HepG2 (cell line): ENCODE results near the gene ARHGEF40. TPM values are rescaled to one million over a fixed set of nuclear protein-coding genes. Genes with fewer than 3 reads are reported as not detected.

Experiments
- FIP1L1 ChIP-seq: fragments of 200-400 bp; formaldehyde crosslinking; IDR thresholded peaks from 2 replicates; pipeline ENCODE4 v1.6.1; 2018; ENCODE audit warnings: low read depth, mild to moderate bottlenecking, low read length, moderate library complexity, borderline replicate concordance; ENCODE audit not compliant: insufficient read depth
- FOXO1 ChIP-seq: sonication (generic); formaldehyde crosslinking; IDR thresholded peaks from 2 replicates; pipeline ENCODE4 v1.4.0; 2020; ENCODE audit warnings: missing genetic modification reagents
- ZBTB42 ChIP-seq: sonication (generic); formaldehyde crosslinking; IDR thresholded peaks from 2 replicates; pipeline ENCODE4 v1.5.0; 2020; ENCODE audit warnings: mild to moderate bottlenecking, missing genetic modification reagents
- ZNF17 ChIP-seq: sonication (generic); formaldehyde crosslinking; IDR thresholded peaks from 2 replicates; pipeline ENCODE4 v1.5.0; 2020; ENCODE audit warnings: mild to moderate bottlenecking, missing genetic modification reagents
- ZNF546 ChIP-seq: sonication (generic); formaldehyde crosslinking; conservative IDR thresholded peaks from 2 replicates; pipeline ENCODE4 v1.8.1; 2023; ENCODE audit warnings: mild to moderate bottlenecking, missing genetic modification reagents
- ZNF724P ChIP-seq: sonication (generic); formaldehyde crosslinking; IDR thresholded peaks from 2 replicates; pipeline ENCODE4 v1.8.0; 2022; ENCODE audit warnings: missing genetic modification reagents, borderline replicate concordance
- ZNF737 ChIP-seq: sonication (generic); formaldehyde crosslinking; IDR thresholded peaks from 2 replicates; pipeline ENCODE4 v1.5.0; 2020; ENCODE audit warnings: missing genetic modification reagents, mild to moderate bottlenecking, borderline replicate concordance
- ZNF850 ChIP-seq: sonication (generic); formaldehyde crosslinking; conservative IDR thresholded peaks from 2 replicates; pipeline ENCODE4 v1.9.0; 2021; ENCODE audit warnings: mild to moderate bottlenecking, missing genetic modification reagents
- polyA plus RNA-seq, 8 experiments: library from polyadenylated mRNA; depleted of rRNA in 3 of 8; stranded (reverse) in 7 of 8; unstranded in 1 of 8; fragments of >200 nt; fragmentation: Illumina TruSeq in 4 of 8; extraction: Trizol in 4 of 8; gene quantifications; 2 replicates each; pipeline versions ENCODE4 v1.2.1 to v1.2.3, GENCODE V29; 2011 to 2016; ENCODE audit warnings: low read depth in 4 of 8, missing spikeins in 1 of 8, mixed read lengths in 1 of 8; ENCODE audit not compliant: insufficient read depth in 1 of 8
- total RNA-seq, 5 experiments: library from RNA; depleted of rRNA; stranded (reverse); fragments of >200 nt; fragmentation: Illumina TruSeq; extraction: Trizol; gene quantifications; 2 replicates each; pipeline ENCODE4 v1.2.3, GENCODE V29; 2016; ENCODE audit warnings: low read depth in 1 of 5
- TF ChIP-seq, protein P1 (sequence below): sonication (generic); formaldehyde crosslinking; IDR thresholded peaks from 2 replicates; pipeline ENCODE4 v1.9.0; 2022; ENCODE audit warnings: missing genetic modification reagents, mild to moderate bottlenecking, borderline replicate concordance
- TF ChIP-seq, protein P2 (sequence below), 2 experiments: sonication (generic) in 1 of 2; formaldehyde crosslinking in 1 of 2; IDR thresholded peaks; 2 replicates each; pipeline versions ENCODE4 v1.4.0 to v1.6.1; 2018 to 2020; ENCODE audit warnings: missing genetic modification reagents in 2 of 2, borderline replicate concordance in 1 of 2, low read depth in 1 of 2, mild to moderate bottlenecking in 1 of 2, missing biosample characterization in 1 of 2
- TF ChIP-seq, protein P3 (sequence below): sonication (generic); formaldehyde crosslinking; IDR thresholded peaks from 2 replicates; pipeline ENCODE4 v1.5.0; 2020; ENCODE audit warnings: mild to moderate bottlenecking, missing genetic modification reagents, borderline replicate concordance
- TF ChIP-seq, protein P4 (sequence below): sonication (generic); formaldehyde crosslinking; IDR thresholded peaks from 2 replicates; pipeline ENCODE4 v1.5.0; 2020; ENCODE audit warnings: mild to moderate bottlenecking, missing genetic modification reagents, moderate library complexity
- TF ChIP-seq, protein P5 (sequence below): sonication (generic); formaldehyde crosslinking; IDR thresholded peaks from 2 replicates; pipeline ENCODE4 v1.5.0; 2020; ENCODE audit warnings: mild to moderate bottlenecking, missing genetic modification reagents
- TF ChIP-seq, protein P6 (sequence below): sonication (generic); formaldehyde crosslinking; IDR thresholded peaks from 2 replicates; pipeline ENCODE4 v1.9.0; 2021; ENCODE audit warnings: missing genetic modification reagents, mild to moderate bottlenecking, borderline replicate concordance

ARHGEF40 gene
- total and polyA plus RNA-seq, 2 of the 13 experiments (the other 11 are each of a cell fraction or from before 2014, with no cell fraction given) = 28.1 to 78.1 TPM

DNA sequence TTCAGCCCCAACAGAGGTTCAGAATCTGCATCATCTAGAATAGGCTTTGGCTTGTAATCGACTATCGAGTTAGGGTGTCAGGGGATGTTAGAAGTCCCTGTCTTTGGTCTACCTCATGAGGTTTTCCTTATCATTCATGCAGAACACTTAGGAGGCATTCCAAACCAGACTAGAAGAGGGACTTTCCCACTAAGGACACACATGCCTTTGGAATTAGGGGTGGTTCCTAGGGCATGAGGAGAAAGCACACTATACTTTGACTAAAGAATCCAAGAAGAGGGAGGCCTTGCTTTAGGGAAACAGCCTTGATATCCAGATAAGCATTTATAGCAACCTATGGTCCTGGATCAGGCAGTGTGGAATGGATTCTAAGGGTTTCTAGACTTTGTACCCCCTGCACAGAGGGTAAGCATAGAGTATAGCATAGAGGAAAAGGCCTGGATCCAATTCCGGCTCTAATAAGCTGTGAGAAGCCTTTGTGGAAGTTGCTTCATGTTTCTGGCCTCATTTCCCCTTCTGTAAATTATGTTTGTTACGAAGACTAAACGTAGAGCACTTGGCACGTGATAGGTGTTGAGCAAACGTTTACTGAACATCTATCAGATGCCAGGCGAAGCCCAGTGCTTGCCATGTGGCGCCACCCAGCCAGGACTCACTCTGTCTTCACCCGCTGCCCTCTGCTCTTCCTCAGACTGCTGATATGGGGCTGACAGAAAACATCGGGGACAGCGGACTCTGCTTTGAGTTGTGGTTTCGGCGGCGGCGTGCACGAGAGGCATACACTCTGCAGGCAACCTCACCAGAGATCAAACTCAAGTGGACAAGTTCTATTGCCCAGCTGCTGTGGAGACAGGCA lies 15.1 kb downstream of the ARHGEF40 start (continued):
- TF ChIP-seq, protein P1, sequence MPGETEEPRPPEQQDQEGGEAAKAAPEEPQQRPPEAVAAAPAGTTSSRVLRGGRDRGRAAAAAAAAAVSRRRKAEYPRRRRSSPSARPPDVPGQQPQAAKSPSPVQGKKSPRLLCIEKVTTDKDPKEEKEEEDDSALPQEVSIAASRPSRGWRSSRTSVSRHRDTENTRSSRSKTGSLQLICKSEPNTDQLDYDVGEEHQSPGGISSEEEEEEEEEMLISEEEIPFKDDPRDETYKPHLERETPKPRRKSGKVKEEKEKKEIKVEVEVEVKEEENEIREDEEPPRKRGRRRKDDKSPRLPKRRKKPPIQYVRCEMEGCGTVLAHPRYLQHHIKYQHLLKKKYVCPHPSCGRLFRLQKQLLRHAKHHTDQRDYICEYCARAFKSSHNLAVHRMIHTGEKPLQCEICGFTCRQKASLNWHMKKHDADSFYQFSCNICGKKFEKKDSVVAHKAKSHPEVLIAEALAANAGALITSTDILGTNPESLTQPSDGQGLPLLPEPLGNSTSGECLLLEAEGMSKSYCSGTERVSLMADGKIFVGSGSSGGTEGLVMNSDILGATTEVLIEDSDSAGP (CRISPR knock-in tag) = no peak
- TF ChIP-seq ZNF850 (no peak), ZNF737 (CRISPR knock-in tag) (0 out of 2 replicates have a peak, but pooled peaks have one; percentile 18), ZBTB42 (CRISPR knock-in tag) (no peak), FIP1L1 (no peak), ZNF724P (CRISPR knock-in tag) (no peak), ZNF17 (CRISPR knock-in tag) (no peak), ZNF546 (CRISPR knock-in tag) (no peak), FOXO1 (CRISPR knock-in tag) (no peak)
- TF ChIP-seq, protein P2, sequence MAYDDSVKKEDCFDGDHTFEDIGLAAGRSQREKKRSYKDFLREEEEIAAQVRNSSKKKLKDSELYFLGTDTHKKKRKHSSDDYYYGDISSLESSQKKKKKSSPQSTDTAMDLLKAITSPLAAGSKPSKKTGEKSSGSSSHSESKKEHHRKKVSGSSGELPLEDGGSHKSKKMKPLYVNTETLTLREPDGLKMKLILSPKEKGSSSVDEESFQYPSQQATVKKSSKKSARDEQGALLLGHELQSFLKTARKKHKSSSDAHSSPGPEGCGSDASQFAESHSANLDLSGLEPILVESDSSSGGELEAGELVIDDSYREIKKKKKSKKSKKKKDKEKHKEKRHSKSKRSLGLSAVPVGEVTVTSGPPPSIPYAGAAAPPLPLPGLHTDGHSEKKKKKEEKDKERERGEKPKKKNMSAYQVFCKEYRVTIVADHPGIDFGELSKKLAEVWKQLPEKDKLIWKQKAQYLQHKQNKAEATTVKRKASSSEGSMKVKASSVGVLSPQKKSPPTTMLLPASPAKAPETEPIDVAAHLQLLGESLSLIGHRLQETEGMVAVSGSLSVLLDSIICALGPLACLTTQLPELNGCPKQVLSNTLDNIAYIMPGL (CRISPR knock-in tag; IDR thresholded peaks at IDR 0.05; ENCODE audit: borderline replicate concordance in 1 of 2, low read depth in 1 of 2) = no peak
- TF ChIP-seq, protein P3, sequence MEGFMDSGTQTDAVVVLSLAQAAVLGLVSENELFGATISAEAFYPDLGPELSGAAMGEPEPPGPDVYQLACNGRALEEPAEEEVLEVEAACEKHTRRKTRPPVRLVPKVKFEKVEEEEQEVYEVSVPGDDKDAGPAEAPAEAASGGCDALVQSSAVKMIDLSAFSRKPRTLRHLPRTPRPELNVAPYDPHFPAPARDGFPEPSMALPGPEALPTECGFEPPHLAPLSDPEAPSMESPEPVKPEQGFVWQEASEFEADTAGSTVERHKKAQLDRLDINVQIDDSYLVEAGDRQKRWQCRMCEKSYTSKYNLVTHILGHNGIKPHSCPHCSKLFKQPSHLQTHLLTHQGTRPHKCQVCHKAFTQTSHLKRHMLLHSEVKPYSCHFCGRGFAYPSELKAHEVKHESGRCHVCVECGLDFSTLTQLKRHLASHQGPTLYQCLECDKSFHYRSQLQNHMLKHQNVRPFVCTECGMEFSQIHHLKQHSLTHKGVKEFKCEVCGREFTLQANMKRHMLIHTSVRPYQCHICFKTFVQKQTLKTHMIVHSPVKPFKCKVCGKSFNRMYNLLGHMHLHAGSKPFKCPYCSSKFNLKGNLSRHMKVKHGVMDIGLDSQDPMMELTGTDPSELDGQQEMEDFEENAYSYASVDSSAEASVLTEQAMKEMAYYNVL (CRISPR knock-in tag) = no peak
- TF ChIP-seq, protein P4, sequence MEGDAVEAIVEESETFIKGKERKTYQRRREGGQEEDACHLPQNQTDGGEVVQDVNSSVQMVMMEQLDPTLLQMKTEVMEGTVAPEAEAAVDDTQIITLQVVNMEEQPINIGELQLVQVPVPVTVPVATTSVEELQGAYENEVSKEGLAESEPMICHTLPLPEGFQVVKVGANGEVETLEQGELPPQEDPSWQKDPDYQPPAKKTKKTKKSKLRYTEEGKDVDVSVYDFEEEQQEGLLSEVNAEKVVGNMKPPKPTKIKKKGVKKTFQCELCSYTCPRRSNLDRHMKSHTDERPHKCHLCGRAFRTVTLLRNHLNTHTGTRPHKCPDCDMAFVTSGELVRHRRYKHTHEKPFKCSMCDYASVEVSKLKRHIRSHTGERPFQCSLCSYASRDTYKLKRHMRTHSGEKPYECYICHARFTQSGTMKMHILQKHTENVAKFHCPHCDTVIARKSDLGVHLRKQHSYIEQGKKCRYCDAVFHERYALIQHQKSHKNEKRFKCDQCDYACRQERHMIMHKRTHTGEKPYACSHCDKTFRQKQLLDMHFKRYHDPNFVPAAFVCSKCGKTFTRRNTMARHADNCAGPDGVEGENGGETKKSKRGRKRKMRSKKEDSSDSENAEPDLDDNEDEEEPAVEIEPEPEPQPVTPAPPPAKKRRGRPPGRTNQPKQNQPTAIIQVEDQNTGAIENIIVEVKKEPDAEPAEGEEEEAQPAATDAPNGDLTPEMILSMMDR (CRISPR knock-in tag) = 0 out of 2 replicates have a peak, but pooled peaks have one; percentile 4
- TF ChIP-seq, protein P5, sequence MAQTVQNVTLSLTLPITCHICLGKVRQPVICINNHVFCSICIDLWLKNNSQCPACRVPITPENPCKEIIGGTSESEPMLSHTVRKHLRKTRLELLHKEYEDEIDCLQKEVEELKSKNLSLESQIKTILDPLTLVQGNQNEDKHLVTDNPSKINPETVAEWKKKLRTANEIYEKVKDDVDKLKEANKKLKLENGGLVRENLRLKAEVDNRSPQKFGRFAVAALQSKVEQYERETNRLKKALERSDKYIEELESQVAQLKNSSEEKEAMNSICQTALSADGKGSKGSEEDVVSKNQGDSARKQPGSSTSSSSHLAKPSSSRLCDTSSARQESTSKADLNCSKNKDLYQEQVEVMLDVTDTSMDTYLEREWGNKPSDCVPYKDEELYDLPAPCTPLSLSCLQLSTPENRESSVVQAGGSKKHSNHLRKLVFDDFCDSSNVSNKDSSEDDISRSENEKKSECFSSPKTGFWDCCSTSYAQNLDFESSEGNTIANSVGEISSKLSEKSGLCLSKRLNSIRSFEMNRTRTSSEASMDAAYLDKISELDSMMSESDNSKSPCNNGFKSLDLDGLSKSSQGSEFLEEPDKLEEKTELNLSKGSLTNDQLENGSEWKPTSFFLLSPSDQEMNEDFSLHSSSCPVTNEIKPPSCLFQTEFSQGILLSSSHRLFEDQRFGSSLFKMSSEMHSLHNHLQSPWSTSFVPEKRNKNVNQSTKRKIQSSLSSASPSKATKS (CRISPR knock-in tag) = no peak
- TF ChIP-seq, protein P6, sequence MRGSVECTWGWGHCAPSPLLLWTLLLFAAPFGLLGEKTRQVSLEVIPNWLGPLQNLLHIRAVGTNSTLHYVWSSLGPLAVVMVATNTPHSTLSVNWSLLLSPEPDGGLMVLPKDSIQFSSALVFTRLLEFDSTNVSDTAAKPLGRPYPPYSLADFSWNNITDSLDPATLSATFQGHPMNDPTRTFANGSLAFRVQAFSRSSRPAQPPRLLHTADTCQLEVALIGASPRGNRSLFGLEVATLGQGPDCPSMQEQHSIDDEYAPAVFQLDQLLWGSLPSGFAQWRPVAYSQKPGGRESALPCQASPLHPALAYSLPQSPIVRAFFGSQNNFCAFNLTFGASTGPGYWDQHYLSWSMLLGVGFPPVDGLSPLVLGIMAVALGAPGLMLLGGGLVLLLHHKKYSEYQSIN (CRISPR knock-in tag) = no peak
